Measurements from ENCODE around the gene TCAIM. TPM values are rescaled to one million over a fixed set of nuclear protein-coding genes. Genes with fewer than 3 reads are reported as not detected.

The TCAIM gene
- polyA plus RNA-seq, 3 donors: 37.9 to 48.7 (median 46.7) TPM

- DNase-seq (ENCODE audit: extremely low read depth in 1 of 11, low read depth in 9 of 11, low spot score in 4 of 11): no peak
Observed at GRCh38 chr3:44428910-44429309, 90.3 kb downstream of the TCAIM start.

GRCh38 chr3:44429459-44429858, 90.9 kb downstream of the TCAIM start:
- DNase-seq (ENCODE audit: extremely low read depth in 1 of 11, low read depth in 9 of 11, low spot score in 4 of 11): no peak

GRCh38 chr3:44430466-44430865, 91.9 kb downstream of the TCAIM start:
- no peak for DNase-seq (ENCODE audit: extremely low read depth in 1 of 11, low read depth in 9 of 11, low spot score in 4 of 11)

- no peak for DNase-seq (ENCODE audit: extremely low read depth in 1 of 11, low read depth in 9 of 11, low spot score in 4 of 11)
Observed at GRCh38 chr3:44434834-44435510, 96.4 kb downstream of the TCAIM start.

- no peak for DNase-seq (ENCODE audit: extremely low read depth in 1 of 11, low read depth in 9 of 11, low spot score in 4 of 11)
Observed at GRCh38 chr3:44436181-44436580, 97.6 kb downstream of the TCAIM start.

- DNase-seq (ENCODE audit: extremely low read depth in 1 of 11, low read depth in 9 of 11, low spot score in 4 of 11): no peak
Observed at GRCh38 chr3:44437800-44438199, 99.2 kb downstream of the TCAIM start.

- DNase-seq (ENCODE audit: extremely low read depth in 1 of 11, low read depth in 9 of 11, low spot score in 4 of 11): peak in 8 of 11 donors; percentile 9 to 47 (median 21)
Observed at GRCh38 chr3:44439499-44440295, 101.1 kb downstream of the TCAIM start.

- no peak for DNase-seq (ENCODE audit: extremely low read depth in 1 of 11, low read depth in 9 of 11, low spot score in 4 of 11)
Observed at GRCh38 chr3:44442596-44443309, 104.2 kb downstream of the TCAIM start.

- DNase-seq (ENCODE audit: extremely low read depth in 1 of 11, low read depth in 9 of 11, low spot score in 4 of 11): no peak
Observed at GRCh38 chr3:44444437-44444836, 105.9 kb downstream of the TCAIM start.

- DNase-seq (ENCODE audit: extremely low read depth in 1 of 11, low read depth in 9 of 11, low spot score in 4 of 11): no peak
Observed at GRCh38 chr3:44444896-44445691, 106.5 kb downstream of the TCAIM start.

GRCh38 chr3:44445786-44446185, 107.2 kb downstream of the TCAIM start:
- no peak for DNase-seq (ENCODE audit: extremely low read depth in 1 of 11, low read depth in 9 of 11, low spot score in 4 of 11)

GRCh38 chr3:44446929-44447328, 108.4 kb downstream of the TCAIM start:
- DNase-seq (ENCODE audit: extremely low read depth in 1 of 11, low read depth in 9 of 11, low spot score in 4 of 11): no peak

- no peak for DNase-seq (ENCODE audit: extremely low read depth in 1 of 11, low read depth in 9 of 11, low spot score in 4 of 11)
Observed at GRCh38 chr3:44451441-44451840, 112.9 kb downstream of the TCAIM start.

- no peak for DNase-seq (ENCODE audit: extremely low read depth in 1 of 11, low read depth in 9 of 11, low spot score in 4 of 11)
Observed at GRCh38 chr3:44454258-44454657, 115.7 kb downstream of the TCAIM start.

GRCh38 chr3:44455318-44455717, 116.8 kb downstream of the TCAIM start:
- no peak for DNase-seq (ENCODE audit: extremely low read depth in 1 of 11, low read depth in 9 of 11, low spot score in 4 of 11)

Measured in renal cortex interstitium (tissue), 11 donors.